ENCODE measurements around the gene BCR. TPM values are rescaled to one million over a fixed set of nuclear protein-coding genes. Genes with fewer than 3 reads are reported as not detected.

BCR gene
- total and polyA plus RNA-seq, 2 of the 8 experiments (the other 6 are each of a cell fraction or from before 2014, with no cell fraction given), result 66.7 to 130 TPM

- TF ChIP-seq NANOG (IDR thresholded peaks at IDR 0.05; ENCODE audit: insufficient read depth, low read depth, low read length, poor library complexity, severe bottlenecking), result no peak
- no peak for TF ChIP-seq SIRT6 (IDR thresholded peaks at IDR 0.05; ENCODE audit: low read length)
- no peak for TF ChIP-seq JUN (IDR thresholded peaks at IDR 0.05; ENCODE audit: low read depth, low read length)
- TF ChIP-seq CREB1 (IDR thresholded peaks at IDR 0.05), result no peak
These were observed 23.3 kb downstream of the BCR start (continued) for GRCh38 chr22:23203452-23204124.

Data from H1 (cell line).